ENCODE measurements around the gene RDH14.

RDH14 gene

GRCh38 chr2:18544171-18544570 is 16.3 kb downstream of the RDH14 start:
- H3K4me3 ChIP-seq (ENCODE audit: low read depth, low read length): no peak overlapping the region
- H3K9me3 ChIP-seq (ENCODE audit: control insufficient read depth, insufficient read depth, low read depth, low read length): no peaks in the 10 kb centered on the region
- H3K27ac ChIP-seq (ENCODE audit: extremely low read depth, low read depth, low read length): no peak overlapping the region
- POLR2A ChIA-PET: no interaction called here
- no peaks in the 10 kb centered on the region for H3K36me3 ChIP-seq (ENCODE audit: control insufficient read depth in 2 of 2, insufficient read depth in 1 of 2, low read length in 2 of 2)
- H3K4me1 ChIP-seq (ENCODE audit: control insufficient read depth, insufficient read depth, low read length): peaks cover 3% of the 10 kb centered on the region
- CTCF ChIA-PET: no interaction called here
- TF ChIP-seq ZFP69B (tag by site-specific recombination; IDR thresholded peaks at IDR 0.05): no peak
- no peak for TF ChIP-seq ZNF121 (tag by site-specific recombination; IDR thresholded peaks at IDR 0.05)
- TF ChIP-seq ZNF623 (tag by site-specific recombination; IDR thresholded peaks at IDR 0.05): no peak
- TF ChIP-seq, protein P1, sequence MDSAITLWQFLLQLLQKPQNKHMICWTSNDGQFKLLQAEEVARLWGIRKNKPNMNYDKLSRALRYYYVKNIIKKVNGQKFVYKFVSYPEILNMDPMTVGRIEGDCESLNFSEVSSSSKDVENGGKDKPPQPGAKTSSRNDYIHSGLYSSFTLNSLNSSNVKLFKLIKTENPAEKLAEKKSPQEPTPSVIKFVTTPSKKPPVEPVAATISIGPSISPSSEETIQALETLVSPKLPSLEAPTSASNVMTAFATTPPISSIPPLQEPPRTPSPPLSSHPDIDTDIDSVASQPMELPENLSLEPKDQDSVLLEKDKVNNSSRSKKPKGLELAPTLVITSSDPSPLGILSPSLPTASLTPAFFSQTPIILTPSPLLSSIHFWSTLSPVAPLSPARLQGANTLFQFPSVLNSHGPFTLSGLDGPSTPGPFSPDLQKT (IDR thresholded peaks at IDR 0.05; ENCODE audit: borderline replicate concordance, low read depth, low read length): no peak
- TF ChIP-seq ZNF791 (tag by site-specific recombination; IDR thresholded peaks at IDR 0.05): no peak
- TF ChIP-seq KLF10 (tag by site-specific recombination; IDR thresholded peaks at IDR 0.05): no peak
- TF ChIP-seq, protein P2, sequence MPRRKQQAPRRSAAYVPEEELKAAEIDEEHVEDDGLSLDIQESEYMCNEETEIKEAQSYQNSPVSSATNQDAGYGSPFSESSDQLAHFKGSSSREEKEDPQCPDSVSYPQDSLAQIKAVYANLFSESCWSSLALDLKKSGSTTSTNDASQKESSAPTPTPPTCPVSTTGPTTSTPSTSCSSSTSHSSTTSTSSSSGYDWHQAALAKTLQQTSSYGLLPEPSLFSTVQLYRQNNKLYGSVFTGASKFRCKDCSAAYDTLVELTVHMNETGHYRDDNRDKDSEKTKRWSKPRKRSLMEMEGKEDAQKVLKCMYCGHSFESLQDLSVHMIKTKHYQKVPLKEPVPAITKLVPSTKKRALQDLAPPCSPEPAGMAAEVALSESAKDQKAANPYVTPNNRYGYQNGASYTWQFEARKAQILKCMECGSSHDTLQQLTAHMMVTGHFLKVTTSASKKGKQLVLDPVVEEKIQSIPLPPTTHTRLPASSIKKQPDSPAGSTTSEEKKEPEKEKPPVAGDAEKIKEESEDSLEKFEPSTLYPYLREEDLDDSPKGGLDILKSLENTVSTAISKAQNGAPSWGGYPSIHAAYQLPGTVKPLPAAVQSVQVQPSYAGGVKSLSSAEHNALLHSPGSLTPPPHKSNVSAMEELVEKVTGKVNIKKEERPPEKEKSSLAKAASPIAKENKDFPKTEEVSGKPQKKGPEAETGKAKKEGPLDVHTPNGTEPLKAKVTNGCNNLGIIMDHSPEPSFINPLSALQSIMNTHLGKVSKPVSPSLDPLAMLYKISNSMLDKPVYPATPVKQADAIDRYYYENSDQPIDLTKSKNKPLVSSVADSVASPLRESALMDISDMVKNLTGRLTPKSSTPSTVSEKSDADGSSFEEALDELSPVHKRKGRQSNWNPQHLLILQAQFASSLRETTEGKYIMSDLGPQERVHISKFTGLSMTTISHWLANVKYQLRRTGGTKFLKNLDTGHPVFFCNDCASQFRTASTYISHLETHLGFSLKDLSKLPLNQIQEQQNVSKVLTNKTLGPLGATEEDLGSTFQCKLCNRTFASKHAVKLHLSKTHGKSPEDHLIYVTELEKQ (tag by site-specific recombination; IDR thresholded peaks at IDR 0.05; ENCODE audit: borderline replicate concordance): no peak
- TF ChIP-seq OVOL3 (tag by site-specific recombination; IDR thresholded peaks at IDR 0.05): no peak
- no peak for TF ChIP-seq ZNF398 (tag by site-specific recombination; IDR thresholded peaks at IDR 0.05)
- no peak for TF ChIP-seq ZNF629 (tag by site-specific recombination; IDR thresholded peaks at IDR 0.05)

DNA sequence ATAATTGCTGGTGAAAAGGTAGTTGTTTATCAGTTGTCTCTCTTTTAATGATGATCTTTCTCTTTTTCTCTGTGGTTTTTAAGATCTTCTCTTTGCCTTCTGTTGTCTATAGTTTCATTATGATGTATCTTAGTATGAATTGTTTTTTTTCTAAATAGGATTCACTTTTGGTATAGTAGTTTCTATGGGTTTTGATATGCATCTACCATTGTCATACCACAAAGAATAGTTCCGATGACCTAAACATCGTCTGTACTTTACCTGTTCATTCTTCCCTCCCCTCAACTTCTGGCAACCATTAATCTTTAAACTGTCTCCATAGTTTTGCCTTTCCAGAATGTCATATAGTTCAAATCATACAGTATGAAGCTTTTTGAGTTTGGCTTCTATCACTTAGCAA is 19.6 kb downstream of the RDH14 start:
- CTCF ChIA-PET: interaction anchor here (0.7 kb wide), 1 partner anchor 25 kb away, joined by 4 read pairs; no protein-coding TSS in a partner anchor
- POLR2A ChIA-PET: no interaction called here
- Histone ChIP-seq H3K27ac (ENCODE audit: extremely low read depth, low read depth, low read length) (no peak overlapping the region), H3K4me1 (ENCODE audit: control insufficient read depth, insufficient read depth, low read length) (no peaks in the 10 kb centered on the region), H3K9me3 (ENCODE audit: control insufficient read depth, insufficient read depth, low read depth, low read length) (no peaks in the 10 kb centered on the region), H3K4me3 (ENCODE audit: low read depth, low read length) (no peak overlapping the region), H3K36me3 (ENCODE audit: control insufficient read depth in 2 of 2, insufficient read depth in 1 of 2, low read length in 2 of 2) (no peaks in the 10 kb centered on the region)
- TF ChIP-seq CTCF (tag by site-specific recombination; IDR thresholded peaks at IDR 0.05): no peak
- TF ChIP-seq ZNF146 (tag by site-specific recombination; IDR thresholded peaks at IDR 0.05): no peak
- no peak for TF ChIP-seq ZNF223 (tag by site-specific recombination; IDR thresholded peaks at IDR 0.05)
- TF ChIP-seq OSR2 (tag by site-specific recombination; IDR thresholded peaks at IDR 0.05): no peak
- TF ChIP-seq ZNF777 (tag by site-specific recombination; IDR thresholded peaks at IDR 0.05; ENCODE audit: borderline replicate concordance): no peak
- TF ChIP-seq HOXA7 (CRISPR knock-in tag; IDR thresholded peaks at IDR 0.05; ENCODE audit: borderline replicate concordance): no peak
- TF ChIP-seq, protein P3, sequence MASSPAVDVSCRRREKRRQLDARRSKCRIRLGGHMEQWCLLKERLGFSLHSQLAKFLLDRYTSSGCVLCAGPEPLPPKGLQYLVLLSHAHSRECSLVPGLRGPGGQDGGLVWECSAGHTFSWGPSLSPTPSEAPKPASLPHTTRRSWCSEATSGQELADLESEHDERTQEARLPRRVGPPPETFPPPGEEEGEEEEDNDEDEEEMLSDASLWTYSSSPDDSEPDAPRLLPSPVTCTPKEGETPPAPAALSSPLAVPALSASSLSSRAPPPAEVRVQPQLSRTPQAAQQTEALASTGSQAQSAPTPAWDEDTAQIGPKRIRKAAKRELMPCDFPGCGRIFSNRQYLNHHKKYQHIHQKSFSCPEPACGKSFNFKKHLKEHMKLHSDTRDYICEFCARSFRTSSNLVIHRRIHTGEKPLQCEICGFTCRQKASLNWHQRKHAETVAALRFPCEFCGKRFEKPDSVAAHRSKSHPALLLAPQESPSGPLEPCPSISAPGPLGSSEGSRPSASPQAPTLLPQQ (tag by site-specific recombination; IDR thresholded peaks at IDR 0.05): no peak
- no peak for TF ChIP-seq ZBTB11 (tag by site-specific recombination; conservative IDR thresholded peaks at IDR 0.05; ENCODE audit: low read depth)
- TF ChIP-seq SP3 (tag by site-specific recombination; IDR thresholded peaks at IDR 0.05): no peak
- TF ChIP-seq BCL6B (tag by site-specific recombination; IDR thresholded peaks at IDR 0.05): no peak
- TF ChIP-seq GFI1B (tag by site-specific recombination; IDR thresholded peaks at IDR 0.05): no peak

All from HEK293 (cell line).